Epithelial cell of proximal tubule (primary cell): ENCODE data around the gene PARP3. TPM values are rescaled to one million over a fixed set of nuclear protein-coding genes. Genes with fewer than 3 reads are reported as not detected.

Experiments used
- DNase-seq: peaks from one replicate; pipeline ENCODE4 v3.0.0-alpha.2; 2011; ENCODE audit warnings: low read depth
- H3K4me3 ChIP-seq: 2 replicates; pipeline ENCODE4 v1.5.1; 2011; ENCODE audit warnings: low read depth, mild to moderate bottlenecking, low read length
- CTCF ChIP-seq: conservative IDR thresholded peaks from 2 replicates; pipeline ENCODE4 v1.5.1; 2012; ENCODE audit warnings: low read depth, mild to moderate bottlenecking, low read length
- total RNA-seq: library from RNA; depleted of rRNA; stranded (reverse); fragments of >200 nt; gene quantifications from 2 replicates; pipeline ENCODE4 v1.2.3, GENCODE V29; 2015

Gene PARP3
- total RNA-seq, 1 donor from 2014 or later, result 18.8 TPM

DNA sequence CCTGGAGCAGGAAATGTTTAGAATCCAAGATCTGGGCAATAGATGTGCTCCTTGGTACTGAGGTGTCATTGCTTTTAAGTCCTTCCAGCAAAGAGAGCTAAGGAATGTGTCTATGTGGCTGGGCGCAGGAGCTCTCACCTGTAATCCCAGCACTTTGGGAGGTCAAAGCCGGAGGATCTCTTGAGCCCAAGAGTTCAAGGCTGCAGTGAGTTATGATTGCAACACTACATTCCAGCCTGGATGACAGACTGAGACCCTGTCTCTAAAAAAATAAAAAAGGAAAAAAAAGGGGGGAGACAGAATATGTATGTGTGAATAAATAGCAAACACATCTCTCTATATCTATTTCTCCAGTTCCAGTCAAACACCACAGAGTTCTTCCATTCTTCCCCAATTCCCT, 8.7 kb downstream of the PARP3 start:
- TF ChIP-seq CTCF, result no peak
- H3K4me3 ChIP-seq, result no peak overlapping the region
- DNase-seq, result no peak

DNA sequence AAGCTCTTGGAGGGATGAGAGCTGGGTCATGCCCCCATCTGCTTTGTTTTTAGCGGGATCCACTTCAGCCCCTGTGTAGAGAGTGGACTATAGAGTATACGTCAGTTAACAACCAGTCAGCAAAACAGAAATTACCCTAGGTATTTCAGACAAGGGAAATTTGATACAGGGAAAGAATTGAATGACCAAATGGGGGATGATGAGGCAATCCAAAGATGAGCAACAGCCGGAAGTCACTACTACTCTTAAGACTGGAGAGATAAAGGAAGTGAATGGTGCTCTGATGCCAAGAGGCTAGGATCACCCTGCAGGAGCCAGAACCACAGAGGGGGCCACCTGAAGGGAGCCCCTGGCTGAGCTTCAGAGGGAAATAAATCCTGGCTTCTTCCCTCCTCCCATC, 11.3 kb downstream of the PARP3 start:
- no peak overlapping the region for H3K4me3 ChIP-seq
- no peak for TF ChIP-seq CTCF
- no peak for DNase-seq

GRCh38 chr3:51954105-51954504, 11.9 kb downstream of the PARP3 start:
- no peak for TF ChIP-seq CTCF
- H3K4me3 ChIP-seq, result no peak overlapping the region

GRCh38 chr3:51954713-51955112, 12.6 kb downstream of the PARP3 start:
- no peak overlapping the region for H3K4me3 ChIP-seq
- no peak for TF ChIP-seq CTCF
- DNase-seq, result no peak

More at GRCh38 chr3:51954105-51954504, 11.9 kb downstream of the PARP3 start:
- no peak for DNase-seq

DNA sequence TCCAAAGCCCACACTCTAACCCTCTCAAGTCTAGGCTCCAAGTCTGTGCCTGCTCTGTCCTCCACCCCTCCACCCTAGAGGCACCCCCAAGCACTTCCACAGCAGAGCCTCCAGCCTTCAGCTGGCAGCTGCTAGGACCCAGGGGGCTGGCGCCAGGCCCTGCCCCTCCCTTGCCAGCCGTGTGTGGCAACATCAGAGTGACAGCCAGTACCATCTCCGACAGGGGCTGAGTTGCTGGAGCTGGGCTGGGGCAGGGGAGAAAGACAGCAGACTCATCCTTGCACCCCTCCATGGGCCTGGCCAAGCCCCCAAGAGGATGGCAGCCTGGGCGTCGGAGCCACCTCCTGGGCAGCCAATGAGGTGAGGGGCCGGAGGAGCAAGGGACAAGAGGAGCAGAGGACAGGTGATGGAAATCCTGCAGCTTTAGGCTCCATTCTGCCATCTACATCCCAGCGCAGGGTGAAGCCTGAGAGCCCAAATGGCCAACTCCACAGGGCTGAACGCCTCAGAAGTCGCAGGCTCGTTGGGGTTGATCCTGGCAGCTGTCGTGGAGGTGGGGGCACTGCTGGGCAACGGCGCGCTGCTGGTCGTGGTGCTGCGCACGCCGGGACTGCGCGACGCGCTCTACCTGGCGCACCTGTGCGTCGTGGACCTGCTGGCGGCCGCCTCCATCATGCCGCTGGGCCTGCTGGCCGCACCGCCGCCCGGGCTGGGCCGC, 13.2 kb downstream of the PARP3 start, which contains the start of gene GPR62:
GPR62 (plus strand) TSS at position 207 of the 718 bp plus-strand sequence; CDS start at position 479, 272 bp downstream.
- H3K4me3 ChIP-seq, result peak within 1 kb of the TSS; percentile 44
- DNase-seq, result no peak
- no peak for TF ChIP-seq CTCF

GRCh38 chr3:51955893-51956770, 14.0 kb downstream of the PARP3 start:
- DNase-seq, result no peak

More at GRCh38 chr3:51955893-51956770, 14.0 kb downstream of the PARP3 start:
- TF ChIP-seq CTCF, result peak; percentile 50
- H3K4me3 ChIP-seq, result peak overlapping the region; percentile 44
